ENCODE data around the gene ACOT11. TPM values are rescaled to one million over a fixed set of nuclear protein-coding genes. Genes with fewer than 3 reads are reported as not detected.

The ACOT11 gene
- total and polyA plus RNA-seq, 2 of the 13 experiments (the other 11 are each of a cell fraction or from before 2014, with no cell fraction given): 2.6 to 3.3 TPM

DNA sequence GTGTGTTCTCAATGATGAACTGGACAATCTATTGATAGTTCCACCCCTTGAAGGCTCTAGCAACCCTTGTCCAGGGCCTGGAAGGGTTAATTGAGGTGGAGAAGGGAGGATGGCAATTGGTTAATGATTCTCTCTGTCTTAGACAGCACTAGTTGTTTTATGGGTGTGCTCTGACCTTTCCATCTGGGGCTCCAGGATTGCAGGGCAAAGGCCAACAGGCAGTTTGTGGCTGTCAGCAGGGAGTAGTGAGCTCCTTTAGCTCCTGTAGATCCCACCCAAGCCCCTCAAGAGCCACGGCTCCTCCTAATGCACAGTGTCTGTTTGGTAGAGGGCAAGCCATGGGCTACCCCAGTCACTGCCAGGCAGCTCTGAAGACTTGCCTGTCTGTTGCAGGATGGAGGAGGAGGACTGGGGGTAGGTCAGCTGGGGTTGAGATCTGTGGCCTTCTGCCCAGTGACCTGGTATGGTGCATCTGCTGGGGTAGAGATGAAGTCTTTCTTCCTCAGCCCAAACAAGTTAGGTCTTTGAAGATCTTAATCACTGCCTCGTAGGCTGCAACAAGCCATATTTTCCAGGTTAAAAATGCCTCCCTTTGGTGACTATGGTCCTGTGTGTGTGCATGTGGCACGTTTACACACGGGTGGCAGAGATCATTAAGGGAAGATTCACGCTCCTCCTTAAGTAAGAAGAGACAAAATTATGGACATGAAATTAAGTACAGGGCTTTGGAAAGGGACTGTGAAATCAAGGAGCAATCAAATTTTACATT lies 101.3 kb downstream of the ACOT11 start (continued):
- TF ChIP-seq, protein P1, sequence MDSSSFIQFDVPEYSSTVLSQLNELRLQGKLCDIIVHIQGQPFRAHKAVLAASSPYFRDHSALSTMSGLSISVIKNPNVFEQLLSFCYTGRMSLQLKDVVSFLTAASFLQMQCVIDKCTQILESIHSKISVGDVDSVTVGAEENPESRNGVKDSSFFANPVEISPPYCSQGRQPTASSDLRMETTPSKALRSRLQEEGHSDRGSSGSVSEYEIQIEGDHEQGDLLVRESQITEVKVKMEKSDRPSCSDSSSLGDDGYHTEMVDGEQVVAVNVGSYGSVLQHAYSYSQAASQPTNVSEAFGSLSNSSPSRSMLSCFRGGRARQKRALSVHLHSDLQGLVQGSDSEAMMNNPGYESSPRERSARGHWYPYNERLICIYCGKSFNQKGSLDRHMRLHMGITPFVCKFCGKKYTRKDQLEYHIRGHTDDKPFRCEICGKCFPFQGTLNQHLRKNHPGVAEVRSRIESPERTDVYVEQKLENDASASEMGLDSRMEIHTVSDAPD (CRISPR knock-in tag; IDR thresholded peaks at IDR 0.05): peak; percentile 71
- no peak for TF ChIP-seq JUN (CRISPR knock-in tag; IDR thresholded peaks at IDR 0.05)
- no peak for TF ChIP-seq ZNF282 (IDR thresholded peaks at IDR 0.05; ENCODE audit: partially characterized antibody)
- TF ChIP-seq ZNF777 (CRISPR knock-in tag; IDR thresholded peaks at IDR 0.05): 0 out of 2 replicates have a peak, but pooled peaks have one; percentile 41
- TF ChIP-seq ZNF564 (CRISPR knock-in tag; IDR thresholded peaks at IDR 0.05): 0 out of 2 replicates have a peak, but pooled peaks have one; percentile 4
- TF ChIP-seq HMGXB4 (CRISPR knock-in tag; IDR thresholded peaks at IDR 0.05; ENCODE audit: borderline replicate concordance in 1 of 2, low read depth in 1 of 2): no peak
- 0 out of 2 replicates have a peak, but pooled peaks have one; percentile 47 for TF ChIP-seq ZNF124 (CRISPR knock-in tag; IDR thresholded peaks at IDR 0.05)
- TF ChIP-seq NBN (conservative IDR thresholded peaks at IDR 0.05): no peak
- TF ChIP-seq ARID5B (CRISPR knock-in tag; IDR thresholded peaks at IDR 0.05): peak; percentile 61; the same call in 1 of the 2 replicates
- TF ChIP-seq HNF1A (IDR thresholded peaks at IDR 0.05; ENCODE audit: low read depth): peak; percentile 97
- TF ChIP-seq HNF1A (CRISPR knock-in tag; IDR thresholded peaks at IDR 0.05; ENCODE audit: borderline replicate concordance): peak; percentile 98
- TF ChIP-seq KDM2A (CRISPR knock-in tag; IDR thresholded peaks at IDR 0.05; ENCODE audit: borderline replicate concordance, low read depth): no peak
- no peak for TF ChIP-seq ARHGAP35 (CRISPR knock-in tag; IDR thresholded peaks at IDR 0.05; ENCODE audit: borderline replicate concordance)
- 0 out of 2 replicates have a peak, but pooled peaks have one; percentile 45 for TF ChIP-seq IRX3 (CRISPR knock-in tag; IDR thresholded peaks at IDR 0.05; ENCODE audit: borderline replicate concordance, low read depth)
- TF ChIP-seq ZNF24 (IDR thresholded peaks at IDR 0.05): no peak
- no peak for TF ChIP-seq ZNF7 (CRISPR knock-in tag; IDR thresholded peaks at IDR 0.05)
- peak; percentile 81 for TF ChIP-seq HDAC1 (CRISPR knock-in tag; IDR thresholded peaks at IDR 0.05)
- no peak for TF ChIP-seq ZNF101 (CRISPR knock-in tag; IDR thresholded peaks at IDR 0.05; ENCODE audit: borderline replicate concordance, low read depth)

Measured in HepG2 (cell line).